ENCODE results near the gene SYTL3. TPM values are rescaled to one million over a fixed set of nuclear protein-coding genes. Genes with fewer than 3 reads are reported as not detected.

Gene SYTL3
- polyA plus RNA-seq, 1 of the 3 experiments (the other 2 are of a cell fraction) = 2.3 TPM

- 100% methylated on average over 6 of the region's 6 CpGs for WGBS (ENCODE audit: low lambda C conversion rate)
- no peak overlapping the region for H3K9ac ChIP-seq
- peaks cover 35 to 65% of the 10 kb centered on the region in 2 experiments for H3K36me3 ChIP-seq (replicated peaks in 1 of 2; ENCODE audit: control insufficient read depth in 1 of 2, insufficient read depth in 2 of 2, low read length in 1 of 2)
- H4K20me1 ChIP-seq (ENCODE audit: insufficient read depth) = no peaks in the 10 kb centered on the region
- no peak overlapping the region for H2AFZ ChIP-seq (ENCODE audit: low read depth)
- POLR2A ChIA-PET = no interaction called here
- TF ChIP-seq CTCF (IDR thresholded peaks at IDR 0.05) = no peak
- TF ChIP-seq, protein P1, sequence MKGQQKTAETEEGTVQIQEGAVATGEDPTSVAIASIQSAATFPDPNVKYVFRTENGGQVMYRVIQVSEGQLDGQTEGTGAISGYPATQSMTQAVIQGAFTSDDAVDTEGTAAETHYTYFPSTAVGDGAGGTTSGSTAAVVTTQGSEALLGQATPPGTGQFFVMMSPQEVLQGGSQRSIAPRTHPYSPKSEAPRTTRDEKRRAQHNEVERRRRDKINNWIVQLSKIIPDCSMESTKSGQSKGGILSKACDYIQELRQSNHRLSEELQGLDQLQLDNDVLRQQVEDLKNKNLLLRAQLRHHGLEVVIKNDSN (IDR thresholded peaks at IDR 0.05; ENCODE audit: borderline replicate concordance, low read depth) = no peak
- no peak for TF ChIP-seq MEF2A (IDR thresholded peaks at IDR 0.05; ENCODE audit: borderline replicate concordance, low read depth)
- TF ChIP-seq POLR2AphosphoS5 (IDR thresholded peaks at IDR 0.05; ENCODE audit: low read depth, low read length) = no peak
- no peak for TF ChIP-seq PBX3 (IDR thresholded peaks at IDR 0.05)
- TF ChIP-seq GABPA (IDR thresholded peaks at IDR 0.05; ENCODE audit: low read depth) = no peak
- TF ChIP-seq, protein P2, sequence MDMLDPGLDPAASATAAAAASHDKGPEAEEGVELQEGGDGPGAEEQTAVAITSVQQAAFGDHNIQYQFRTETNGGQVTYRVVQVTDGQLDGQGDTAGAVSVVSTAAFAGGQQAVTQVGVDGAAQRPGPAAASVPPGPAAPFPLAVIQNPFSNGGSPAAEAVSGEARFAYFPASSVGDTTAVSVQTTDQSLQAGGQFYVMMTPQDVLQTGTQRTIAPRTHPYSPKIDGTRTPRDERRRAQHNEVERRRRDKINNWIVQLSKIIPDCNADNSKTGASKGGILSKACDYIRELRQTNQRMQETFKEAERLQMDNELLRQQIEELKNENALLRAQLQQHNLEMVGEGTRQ (IDR thresholded peaks at IDR 0.05; ENCODE audit: borderline replicate concordance, low read depth, low read length) = no peak
- TF ChIP-seq TCF12 (IDR thresholded peaks at IDR 0.05) = no peak
- no peak for TF ChIP-seq NFIC (IDR thresholded peaks at IDR 0.05; ENCODE audit: borderline replicate concordance)
- no peak for TF ChIP-seq ELF1 (IDR thresholded peaks at IDR 0.05)
- no peak for TF ChIP-seq RCOR1 (IDR thresholded peaks at IDR 0.05; ENCODE audit: low read length)
- no peak for TF ChIP-seq IRF3 (IDR thresholded peaks at IDR 0.05; ENCODE audit: low read depth, low read length)
- TF ChIP-seq YY1 (IDR thresholded peaks at IDR 0.05; ENCODE audit: low read depth) = no peak
- TF ChIP-seq TAF1 (IDR thresholded peaks at IDR 0.05; ENCODE audit: borderline replicate concordance, low read depth, low read length) = no peak
- TF ChIP-seq, protein P3, sequence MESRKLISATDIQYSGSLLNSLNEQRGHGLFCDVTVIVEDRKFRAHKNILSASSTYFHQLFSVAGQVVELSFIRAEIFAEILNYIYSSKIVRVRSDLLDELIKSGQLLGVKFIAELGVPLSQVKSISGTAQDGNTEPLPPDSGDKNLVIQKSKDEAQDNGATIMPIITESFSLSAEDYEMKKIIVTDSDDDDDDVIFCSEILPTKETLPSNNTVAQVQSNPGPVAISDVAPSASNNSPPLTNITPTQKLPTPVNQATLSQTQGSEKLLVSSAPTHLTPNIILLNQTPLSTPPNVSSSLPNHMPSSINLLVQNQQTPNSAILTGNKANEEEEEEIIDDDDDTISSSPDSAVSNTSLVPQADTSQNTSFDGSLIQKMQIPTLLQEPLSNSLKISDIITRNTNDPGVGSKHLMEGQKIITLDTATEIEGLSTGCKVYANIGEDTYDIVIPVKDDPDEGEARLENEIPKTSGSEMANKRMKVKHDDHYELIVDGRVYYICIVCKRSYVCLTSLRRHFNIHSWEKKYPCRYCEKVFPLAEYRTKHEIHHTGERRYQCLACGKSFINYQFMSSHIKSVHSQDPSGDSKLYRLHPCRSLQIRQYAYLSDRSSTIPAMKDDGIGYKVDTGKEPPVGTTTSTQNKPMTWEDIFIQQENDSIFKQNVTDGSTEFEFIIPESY (IDR thresholded peaks at IDR 0.05; ENCODE audit: borderline replicate concordance, low read depth) = no peak
- no peak for TF ChIP-seq RFX5 (IDR thresholded peaks at IDR 0.05; ENCODE audit: low read length)
- no peak for TF ChIP-seq MAX (IDR thresholded peaks at IDR 0.05; ENCODE audit: low read depth)
- TF ChIP-seq JUND (IDR thresholded peaks at IDR 0.05) = no peak
- no peak for TF ChIP-seq RAD21 (IDR thresholded peaks at IDR 0.05; ENCODE audit: low read length)
- H3F3A ChIP-seq (replicated peaks; ENCODE audit: insufficient read depth) = no peaks in the 10 kb centered on the region
- no peak overlapping the region for H3K4me3 ChIP-seq (ENCODE audit: low read depth in 2 of 2, low read length in 1 of 2)
- H3K27me3 ChIP-seq (ENCODE audit: insufficient read depth) = no peaks in the 10 kb centered on the region
- no peak overlapping the region for H3K27ac ChIP-seq (ENCODE audit: low read depth in 2 of 2, low read length in 1 of 2)
- no peaks in the 10 kb centered on the region for H3K4me1 ChIP-seq (ENCODE audit: control insufficient read depth in 1 of 2, insufficient read depth in 2 of 2, low read depth in 1 of 2, low read length in 1 of 2)
- no peaks in the 10 kb centered on the region for H3K9me2 ChIP-seq
- H3K79me2 ChIP-seq (ENCODE audit: insufficient read depth) = peaks cover under 1% of the 10 kb centered on the region; the same call in 1 of the 2 replicates
- no peak overlapping the region for H3K4me2 ChIP-seq
- DNase-seq = no peak
- H3K9me3 ChIP-seq = no peaks in the 10 kb centered on the region
- CTCF ChIA-PET = interaction anchor here (0.6 kb wide), 1 partner anchor 12 kb away, joined by 3 read pairs; no protein-coding TSS in a partner anchor
Observed at GRCh38 chr6:158778005-158778527, 128.2 kb downstream of the SYTL3 start.
